ENCODE results near the gene ADPGK. TPM values are rescaled to one million over a fixed set of nuclear protein-coding genes. Genes with fewer than 3 reads are reported as not detected.

ADPGK gene
- polyA plus RNA-seq, 1 donor, result 47.7 TPM

- no peaks in the 10 kb centered on the region for H3K27me3 ChIP-seq (ENCODE audit: control insufficient read depth, insufficient read depth, low read length)
- H3K4me1 ChIP-seq (ENCODE audit: control insufficient read depth, insufficient read depth, low read length), result peaks cover 12% of the 10 kb centered on the region
- peaks cover 4% of the 10 kb centered on the region for H3K36me3 ChIP-seq (ENCODE audit: control insufficient read depth, insufficient read depth, low read length)
- no peak overlapping the region for H3K27ac ChIP-seq (ENCODE audit: low read length)
- H3K4me3 ChIP-seq (ENCODE audit: low read length), result no peak overlapping the region
- DNase-seq, result no peak
- WGBS (ENCODE audit: insufficient coverage, low lambda C conversion rate), result no CpG with 5 or more reads among the region's 6 CpGs
- no peaks in the 10 kb centered on the region for H3K9me3 ChIP-seq (ENCODE audit: control insufficient read depth, low read depth, low read length)
Observed at GRCh38 chr15:72781631-72782030, 1.9 kb downstream of the ADPGK start.

GRCh38 chr15:72778796-72779195, 4.8 kb downstream of the ADPGK start:
- H3K36me3 ChIP-seq (ENCODE audit: control insufficient read depth, insufficient read depth, low read length), result peaks cover 17% of the 10 kb centered on the region
- H3K9me3 ChIP-seq (ENCODE audit: control insufficient read depth, low read depth, low read length), result no peaks in the 10 kb centered on the region
- peaks cover 5% of the 10 kb centered on the region for H3K4me1 ChIP-seq (ENCODE audit: control insufficient read depth, insufficient read depth, low read length)
- H3K4me3 ChIP-seq (ENCODE audit: low read length), result no peak overlapping the region
- DNase-seq, result no peak
- H3K27ac ChIP-seq (ENCODE audit: low read length), result no peak overlapping the region
- no CpG with 5 or more reads among the region's 6 CpGs for WGBS (ENCODE audit: insufficient coverage, low lambda C conversion rate)
- H3K27me3 ChIP-seq (ENCODE audit: control insufficient read depth, insufficient read depth, low read length), result no peaks in the 10 kb centered on the region

GRCh38 chr15:72774696-72775383, 8.7 kb downstream of the ADPGK start:
- Histone ChIP-seq H3K4me1 (ENCODE audit: control insufficient read depth, insufficient read depth, low read length) (no peaks in the 10 kb centered on the region), H3K36me3 (ENCODE audit: control insufficient read depth, insufficient read depth, low read length) (peaks cover 42% of the 10 kb centered on the region), H3K9me3 (ENCODE audit: control insufficient read depth, low read depth, low read length) (no peaks in the 10 kb centered on the region), H3K27me3 (ENCODE audit: control insufficient read depth, insufficient read depth, low read length) (no peaks in the 10 kb centered on the region), H3K4me3 (ENCODE audit: low read length) (no peak overlapping the region), H3K27ac (ENCODE audit: low read length) (no peak overlapping the region)
- no CpG with 5 or more reads among the region's 2 CpGs for WGBS (ENCODE audit: insufficient coverage, low lambda C conversion rate)
- DNase-seq, result no peak

GRCh38 chr15:72771329-72771725, 12.2 kb downstream of the ADPGK start:
- Histone ChIP-seq H3K27ac (ENCODE audit: low read length) (no peak overlapping the region), H3K9me3 (ENCODE audit: control insufficient read depth, low read depth, low read length) (peaks cover 14% of the 10 kb centered on the region), H3K4me1 (ENCODE audit: control insufficient read depth, insufficient read depth, low read length) (no peaks in the 10 kb centered on the region), H3K27me3 (ENCODE audit: control insufficient read depth, insufficient read depth, low read length) (no peaks in the 10 kb centered on the region), H3K36me3 (ENCODE audit: control insufficient read depth, insufficient read depth, low read length) (peaks cover 55% of the 10 kb centered on the region), H3K4me3 (ENCODE audit: low read length) (no peak overlapping the region)
- DNase-seq, result no peak
- WGBS (ENCODE audit: insufficient coverage, low lambda C conversion rate), result no CpG with 5 or more reads among the region's 1 CpG

- H3K9me3 ChIP-seq (ENCODE audit: control insufficient read depth, low read depth, low read length), result peaks cover 14% of the 10 kb centered on the region
- peaks cover 61% of the 10 kb centered on the region for H3K36me3 ChIP-seq (ENCODE audit: control insufficient read depth, insufficient read depth, low read length)
- no peaks in the 10 kb centered on the region for H3K27me3 ChIP-seq (ENCODE audit: control insufficient read depth, insufficient read depth, low read length)
- no peak for DNase-seq
- H3K4me3 ChIP-seq (ENCODE audit: low read length), result no peak overlapping the region
- 92% methylated on average over 4 of the region's 6 CpGs for WGBS (ENCODE audit: insufficient coverage, low lambda C conversion rate)
- no peaks in the 10 kb centered on the region for H3K4me1 ChIP-seq (ENCODE audit: control insufficient read depth, insufficient read depth, low read length)
- H3K27ac ChIP-seq (ENCODE audit: low read length), result no peak overlapping the region
Observed at GRCh38 chr15:72770673-72771328, 12.8 kb downstream of the ADPGK start.

GRCh38 chr15:72766780-72767179, 16.8 kb downstream of the ADPGK start:
- DNase-seq, result no peak
- Histone ChIP-seq H3K36me3 (ENCODE audit: control insufficient read depth, insufficient read depth, low read length) (peaks cover 51% of the 10 kb centered on the region), H3K27me3 (ENCODE audit: control insufficient read depth, insufficient read depth, low read length) (no peaks in the 10 kb centered on the region), H3K27ac (ENCODE audit: low read length) (no peak overlapping the region), H3K9me3 (ENCODE audit: control insufficient read depth, low read depth, low read length) (peaks cover 14% of the 10 kb centered on the region), H3K4me3 (ENCODE audit: low read length) (no peak overlapping the region), H3K4me1 (ENCODE audit: control insufficient read depth, insufficient read depth, low read length) (no peaks in the 10 kb centered on the region)
- WGBS (ENCODE audit: insufficient coverage, low lambda C conversion rate), result 88% methylated on average over 2 of the region's 2 CpGs

GRCh38 chr15:72766025-72766424, 17.5 kb downstream of the ADPGK start:
- no peak overlapping the region for H3K4me3 ChIP-seq (ENCODE audit: low read length)
- WGBS (ENCODE audit: insufficient coverage, low lambda C conversion rate), result no CpG with 5 or more reads among the region's 2 CpGs
- H3K27me3 ChIP-seq (ENCODE audit: control insufficient read depth, insufficient read depth, low read length), result no peaks in the 10 kb centered on the region
- DNase-seq, result no peak
- peaks cover 14% of the 10 kb centered on the region for H3K9me3 ChIP-seq (ENCODE audit: control insufficient read depth, low read depth, low read length)
- H3K27ac ChIP-seq (ENCODE audit: low read length), result no peak overlapping the region
- no peaks in the 10 kb centered on the region for H3K4me1 ChIP-seq (ENCODE audit: control insufficient read depth, insufficient read depth, low read length)
- H3K36me3 ChIP-seq (ENCODE audit: control insufficient read depth, insufficient read depth, low read length), result peaks cover 50% of the 10 kb centered on the region

- Histone ChIP-seq H3K4me1 (ENCODE audit: control insufficient read depth, insufficient read depth, low read length) (no peaks in the 10 kb centered on the region), H3K27me3 (ENCODE audit: control insufficient read depth, insufficient read depth, low read length) (no peaks in the 10 kb centered on the region), H3K27ac (ENCODE audit: low read length) (no peak overlapping the region), H3K4me3 (ENCODE audit: low read length) (no peak overlapping the region), H3K9me3 (ENCODE audit: control insufficient read depth, low read depth, low read length) (peaks cover 14% of the 10 kb centered on the region), H3K36me3 (ENCODE audit: control insufficient read depth, insufficient read depth, low read length) (peaks cover 57% of the 10 kb centered on the region)
- no peak for DNase-seq
- no CpG with 5 or more reads among the region's 3 CpGs for WGBS (ENCODE audit: insufficient coverage, low lambda C conversion rate)
Observed at GRCh38 chr15:72764656-72765055, 18.9 kb downstream of the ADPGK start.

GRCh38 chr15:72760590-72761260, 22.8 kb downstream of the ADPGK start:
- H3K27me3 ChIP-seq (ENCODE audit: control insufficient read depth, insufficient read depth, low read length), result no peaks in the 10 kb centered on the region
- no peak overlapping the region for H3K27ac ChIP-seq (ENCODE audit: low read length)
- H3K36me3 ChIP-seq (ENCODE audit: control insufficient read depth, insufficient read depth, low read length), result peaks cover 66% of the 10 kb centered on the region
- DNase-seq, result no peak
- H3K9me3 ChIP-seq (ENCODE audit: control insufficient read depth, low read depth, low read length), result no peaks in the 10 kb centered on the region
- H3K4me1 ChIP-seq (ENCODE audit: control insufficient read depth, insufficient read depth, low read length), result no peaks in the 10 kb centered on the region
- no peak overlapping the region for H3K4me3 ChIP-seq (ENCODE audit: low read length)
- no CpG with 5 or more reads among the region's 5 CpGs for WGBS (ENCODE audit: insufficient coverage, low lambda C conversion rate)

GRCh38 chr15:72758182-72758581, 25.4 kb downstream of the ADPGK start:
- WGBS (ENCODE audit: insufficient coverage, low lambda C conversion rate), result no CpG with 5 or more reads among the region's 3 CpGs
- H3K4me1 ChIP-seq (ENCODE audit: control insufficient read depth, insufficient read depth, low read length), result no peaks in the 10 kb centered on the region
- H3K27me3 ChIP-seq (ENCODE audit: control insufficient read depth, insufficient read depth, low read length), result no peaks in the 10 kb centered on the region
- H3K9me3 ChIP-seq (ENCODE audit: control insufficient read depth, low read depth, low read length), result no peaks in the 10 kb centered on the region
- H3K27ac ChIP-seq (ENCODE audit: low read length), result no peak overlapping the region
- DNase-seq, result no peak
- no peak overlapping the region for H3K4me3 ChIP-seq (ENCODE audit: low read length)
- H3K36me3 ChIP-seq (ENCODE audit: control insufficient read depth, insufficient read depth, low read length), result peaks cover 81% of the 10 kb centered on the region

Data from large intestine (tissue), 3 donors.